ENCODE data around the gene RALGPS2.

Gene RALGPS2

GRCh38 chr1:178739285-178740045 is 14.4 kb downstream of the RALGPS2 start:
- Histone ChIP-seq H3K27ac (ENCODE audit: extremely low read depth, low read depth, low read length) (no peak overlapping the region), H3K36me3 (ENCODE audit: control insufficient read depth in 2 of 2, insufficient read depth in 1 of 2, low read length in 2 of 2) (peaks cover 10 to 11% of the 10 kb centered on the region in 2 experiments; a peak in 2 of 3 replicates), H3K9me3 (ENCODE audit: control insufficient read depth, insufficient read depth, low read depth, low read length) (no peaks in the 10 kb centered on the region), H3K4me3 (ENCODE audit: low read depth, low read length) (no peak overlapping the region), H3K4me1 (ENCODE audit: control insufficient read depth, insufficient read depth, low read length) (no peaks in the 10 kb centered on the region)
- CTCF ChIA-PET: no interaction called here
- POLR2A ChIA-PET: no interaction called here
- TF ChIP-seq ZNF138 (tag by site-specific recombination; IDR thresholded peaks at IDR 0.05; ENCODE audit: borderline replicate concordance) (no peak), ZBTB7A (tag by site-specific recombination; IDR thresholded peaks at IDR 0.05; ENCODE audit: low read depth) (no peak), KLF17 (tag by site-specific recombination; IDR thresholded peaks at IDR 0.05) (no peak), ZSCAN30 (tag by site-specific recombination; IDR thresholded peaks at IDR 0.05) (no peak), ZNF341 (tag by site-specific recombination; IDR thresholded peaks at IDR 0.05; ENCODE audit: low read depth) (no peak), ZNF654 (tag by site-specific recombination; IDR thresholded peaks at IDR 0.05; ENCODE audit: low read depth) (no peak), ZFHX2 (tag by site-specific recombination; conservative IDR thresholded peaks at IDR 0.05) (no peak), KLF7 (tag by site-specific recombination; IDR thresholded peaks at IDR 0.05; ENCODE audit: borderline replicate concordance) (no peak), ZBTB20 (tag by site-specific recombination; IDR thresholded peaks at IDR 0.05) (no peak), ZNF585B (tag by site-specific recombination; IDR thresholded peaks at IDR 0.05) (no peak), REST (tag by site-specific recombination; IDR thresholded peaks at IDR 0.05) (no peak), ZXDB (tag by site-specific recombination; IDR thresholded peaks at IDR 0.05) (no peak), ZNF239 (tag by site-specific recombination; IDR thresholded peaks at IDR 0.05) (no peak)

- Histone ChIP-seq H3K27ac (ENCODE audit: extremely low read depth, low read depth, low read length) (no peak overlapping the region), H3K4me3 (ENCODE audit: low read depth, low read length) (no peak overlapping the region), H3K9me3 (ENCODE audit: control insufficient read depth, insufficient read depth, low read depth, low read length) (no peaks in the 10 kb centered on the region), H3K4me1 (ENCODE audit: control insufficient read depth, insufficient read depth, low read length) (no peaks in the 10 kb centered on the region), H3K36me3 (ENCODE audit: control insufficient read depth in 2 of 2, insufficient read depth in 1 of 2, low read length in 2 of 2) (peaks cover 10 to 11% of the 10 kb centered on the region in 2 experiments; a peak in 2 of 3 replicates)
- ChIA-PET CTCF (interaction anchor here (1.0 kb wide), 1 partner anchor 263 kb away, joined by 4 read pairs; no protein-coding TSS in a partner anchor), POLR2A (no interaction called here)
- TF ChIP-seq ZBTB6 (tag by site-specific recombination; IDR thresholded peaks at IDR 0.05) (no peak), ZNF248 (tag by site-specific recombination; IDR thresholded peaks at IDR 0.05) (no peak), ZSCAN16 (tag by site-specific recombination; IDR thresholded peaks at IDR 0.05) (no peak), ZNF121 (tag by site-specific recombination; IDR thresholded peaks at IDR 0.05) (no peak), ZNF133 (tag by site-specific recombination; IDR thresholded peaks at IDR 0.05) (no peak), ZBTB11 (tag by site-specific recombination; conservative IDR thresholded peaks at IDR 0.05; ENCODE audit: low read depth) (no peak), ZNF138 (tag by site-specific recombination; IDR thresholded peaks at IDR 0.05; ENCODE audit: borderline replicate concordance) (no peak), ZFP41 (tag by site-specific recombination; IDR thresholded peaks at IDR 0.05; ENCODE audit: borderline replicate concordance) (no peak), ZNF488 (tag by site-specific recombination; IDR thresholded peaks at IDR 0.05) (no peak)
These were observed 15.4 kb downstream of the RALGPS2 start for GRCh38 chr1:178740491-178740890.

Data from HEK293 (cell line).